A549 (cell line): ENCODE measurements around the gene TMEM237.

Experiments
- CBX2 ChIP-seq: fragments of 200-600 bp; sonication (generic); IDR thresholded peaks from 2 replicates; pipeline ENCODE4 v1.6.1; 2016; ENCODE audit warnings: low read depth, mild to moderate bottlenecking, borderline replicate concordance
- ESRRA ChIP-seq: fragments of 150-350 bp; IDR thresholded peaks from 2 replicates; pipeline ENCODE4 v1.6.1; 2014; ENCODE audit warnings: mild to moderate bottlenecking, low read length, borderline replicate concordance
- MYC ChIP-seq: IDR thresholded peaks from 2 replicates; pipeline ENCODE4 v1.6.1; 2012; ENCODE audit warnings: mild to moderate bottlenecking, inconsistent platforms, low read length, improper control_type of control experiment, borderline replicate concordance
- POLR2A ChIP-seq: IDR thresholded peaks from 2 replicates; pipeline ENCODE4 v1.6.1; 2012; ENCODE audit warnings: mild to moderate bottlenecking, low read length
- RFX5 ChIP-seq: fragments of 450-650 bp; IDR thresholded peaks from 2 replicates; pipeline ENCODE4 v1.7.1; 2014; ENCODE audit warnings: antibody characterized with exemption, mild to moderate bottlenecking, moderate library complexity
- TF ChIP-seq, protein P1 (sequence below): fragments of >200 bp; sonication (Bioruptor Twin); formaldehyde crosslinking; IDR thresholded peaks from 3 replicates; pipeline ENCODE4 v1.5.1; 2016
- TF ChIP-seq, protein P2 (sequence below): fragments of 200-600 bp; sonication (generic); IDR thresholded peaks from 2 replicates; pipeline ENCODE4 v1.6.1; 2016; ENCODE audit warnings: antibody characterized with exemption, mild to moderate bottlenecking, moderate library complexity
- TF ChIP-seq, protein P3 (sequence below): fragments of 150-350 bp; IDR thresholded peaks from 2 replicates; pipeline ENCODE4 v1.6.1; 2014; ENCODE audit warnings: low read depth, mild to moderate bottlenecking, low read length

DNA sequence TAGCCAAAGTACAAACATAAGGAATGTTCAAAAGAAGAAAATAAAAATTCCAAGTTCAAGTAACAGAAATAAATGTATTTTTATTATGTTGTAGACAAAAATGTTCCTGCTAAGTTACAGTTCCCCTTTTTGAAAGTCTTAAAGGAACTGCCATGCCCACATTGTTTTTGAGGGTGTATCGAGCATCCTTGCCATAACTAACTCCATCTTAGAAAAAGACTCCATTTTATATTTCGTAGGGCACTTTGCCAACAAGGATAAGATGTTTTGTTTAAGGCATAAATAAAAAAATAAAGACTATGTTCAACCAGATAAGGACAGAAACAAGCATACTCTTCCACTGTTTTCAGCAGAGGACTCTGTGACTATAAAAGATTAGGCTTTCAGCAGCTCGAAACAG is 67.3 kb downstream of the TMEM237 start:
- TF ChIP-seq, protein P1, sequence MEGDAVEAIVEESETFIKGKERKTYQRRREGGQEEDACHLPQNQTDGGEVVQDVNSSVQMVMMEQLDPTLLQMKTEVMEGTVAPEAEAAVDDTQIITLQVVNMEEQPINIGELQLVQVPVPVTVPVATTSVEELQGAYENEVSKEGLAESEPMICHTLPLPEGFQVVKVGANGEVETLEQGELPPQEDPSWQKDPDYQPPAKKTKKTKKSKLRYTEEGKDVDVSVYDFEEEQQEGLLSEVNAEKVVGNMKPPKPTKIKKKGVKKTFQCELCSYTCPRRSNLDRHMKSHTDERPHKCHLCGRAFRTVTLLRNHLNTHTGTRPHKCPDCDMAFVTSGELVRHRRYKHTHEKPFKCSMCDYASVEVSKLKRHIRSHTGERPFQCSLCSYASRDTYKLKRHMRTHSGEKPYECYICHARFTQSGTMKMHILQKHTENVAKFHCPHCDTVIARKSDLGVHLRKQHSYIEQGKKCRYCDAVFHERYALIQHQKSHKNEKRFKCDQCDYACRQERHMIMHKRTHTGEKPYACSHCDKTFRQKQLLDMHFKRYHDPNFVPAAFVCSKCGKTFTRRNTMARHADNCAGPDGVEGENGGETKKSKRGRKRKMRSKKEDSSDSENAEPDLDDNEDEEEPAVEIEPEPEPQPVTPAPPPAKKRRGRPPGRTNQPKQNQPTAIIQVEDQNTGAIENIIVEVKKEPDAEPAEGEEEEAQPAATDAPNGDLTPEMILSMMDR = no peak
- TF ChIP-seq ESRRA = no peak
- TF ChIP-seq RFX5 = no peak
- no peak for TF ChIP-seq POLR2A
- TF ChIP-seq, protein P2, sequence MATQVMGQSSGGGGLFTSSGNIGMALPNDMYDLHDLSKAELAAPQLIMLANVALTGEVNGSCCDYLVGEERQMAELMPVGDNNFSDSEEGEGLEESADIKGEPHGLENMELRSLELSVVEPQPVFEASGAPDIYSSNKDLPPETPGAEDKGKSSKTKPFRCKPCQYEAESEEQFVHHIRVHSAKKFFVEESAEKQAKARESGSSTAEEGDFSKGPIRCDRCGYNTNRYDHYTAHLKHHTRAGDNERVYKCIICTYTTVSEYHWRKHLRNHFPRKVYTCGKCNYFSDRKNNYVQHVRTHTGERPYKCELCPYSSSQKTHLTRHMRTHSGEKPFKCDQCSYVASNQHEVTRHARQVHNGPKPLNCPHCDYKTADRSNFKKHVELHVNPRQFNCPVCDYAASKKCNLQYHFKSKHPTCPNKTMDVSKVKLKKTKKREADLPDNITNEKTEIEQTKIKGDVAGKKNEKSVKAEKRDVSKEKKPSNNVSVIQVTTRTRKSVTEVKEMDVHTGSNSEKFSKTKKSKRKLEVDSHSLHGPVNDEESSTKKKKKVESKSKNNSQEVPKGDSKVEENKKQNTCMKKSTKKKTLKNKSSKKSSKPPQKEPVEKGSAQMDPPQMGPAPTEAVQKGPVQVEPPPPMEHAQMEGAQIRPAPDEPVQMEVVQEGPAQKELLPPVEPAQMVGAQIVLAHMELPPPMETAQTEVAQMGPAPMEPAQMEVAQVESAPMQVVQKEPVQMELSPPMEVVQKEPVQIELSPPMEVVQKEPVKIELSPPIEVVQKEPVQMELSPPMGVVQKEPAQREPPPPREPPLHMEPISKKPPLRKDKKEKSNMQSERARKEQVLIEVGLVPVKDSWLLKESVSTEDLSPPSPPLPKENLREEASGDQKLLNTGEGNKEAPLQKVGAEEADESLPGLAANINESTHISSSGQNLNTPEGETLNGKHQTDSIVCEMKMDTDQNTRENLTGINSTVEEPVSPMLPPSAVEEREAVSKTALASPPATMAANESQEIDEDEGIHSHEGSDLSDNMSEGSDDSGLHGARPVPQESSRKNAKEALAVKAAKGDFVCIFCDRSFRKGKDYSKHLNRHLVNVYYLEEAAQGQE = no peak
- TF ChIP-seq, protein P3, sequence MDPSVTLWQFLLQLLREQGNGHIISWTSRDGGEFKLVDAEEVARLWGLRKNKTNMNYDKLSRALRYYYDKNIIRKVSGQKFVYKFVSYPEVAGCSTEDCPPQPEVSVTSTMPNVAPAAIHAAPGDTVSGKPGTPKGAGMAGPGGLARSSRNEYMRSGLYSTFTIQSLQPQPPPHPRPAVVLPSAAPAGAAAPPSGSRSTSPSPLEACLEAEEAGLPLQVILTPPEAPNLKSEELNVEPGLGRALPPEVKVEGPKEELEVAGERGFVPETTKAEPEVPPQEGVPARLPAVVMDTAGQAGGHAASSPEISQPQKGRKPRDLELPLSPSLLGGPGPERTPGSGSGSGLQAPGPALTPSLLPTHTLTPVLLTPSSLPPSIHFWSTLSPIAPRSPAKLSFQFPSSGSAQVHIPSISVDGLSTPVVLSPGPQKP = no peak
- TF ChIP-seq MYC = no peak
- no peak for TF ChIP-seq CBX2
